ENCODE measurements around the gene ZPR1.

ZPR1 gene

DNA sequence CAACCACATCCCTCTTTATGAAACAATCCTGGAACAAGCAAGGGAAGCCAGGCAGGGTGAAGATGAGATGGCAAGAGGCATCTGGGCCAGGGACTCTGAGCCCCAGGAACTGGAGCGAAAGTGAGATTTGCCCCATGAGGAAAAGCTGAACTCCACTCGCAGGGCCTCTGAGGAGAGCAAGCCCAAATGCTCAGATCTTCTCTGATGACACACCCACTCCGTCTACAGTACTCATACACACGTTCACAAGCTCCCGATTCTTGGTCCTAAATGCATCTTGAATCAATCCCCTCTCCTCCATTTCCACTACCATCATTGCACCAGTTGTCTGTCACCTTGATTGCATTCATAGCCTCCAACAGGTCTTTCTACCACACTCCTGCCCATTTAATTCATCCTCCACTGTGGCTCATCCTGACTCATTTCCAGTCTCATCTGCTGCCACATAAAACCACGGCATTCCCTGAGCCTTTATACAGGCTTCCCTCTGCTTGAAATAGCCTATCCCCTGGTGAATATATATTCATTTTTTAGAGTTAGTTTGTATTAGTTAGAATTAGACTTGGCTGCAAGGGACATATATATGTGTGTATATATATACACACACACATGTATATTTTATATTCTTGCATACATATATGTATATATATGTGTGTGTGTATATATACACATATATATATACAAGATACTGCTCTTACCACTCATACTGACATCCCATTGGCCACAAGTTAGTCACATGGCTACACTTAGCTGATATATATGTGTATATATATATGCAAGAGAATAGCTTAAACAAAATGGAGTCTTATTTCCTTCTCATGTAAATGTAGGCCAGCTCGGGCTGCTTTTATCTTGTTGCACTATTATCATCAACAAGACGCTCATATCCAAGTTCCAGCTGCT is 5.3 kb upstream of the ZPR1 start:
- DNase-seq (ENCODE audit: insufficient read length, low spot score) (no peak), FAIRE-seq (peak; percentile 44)

DNA sequence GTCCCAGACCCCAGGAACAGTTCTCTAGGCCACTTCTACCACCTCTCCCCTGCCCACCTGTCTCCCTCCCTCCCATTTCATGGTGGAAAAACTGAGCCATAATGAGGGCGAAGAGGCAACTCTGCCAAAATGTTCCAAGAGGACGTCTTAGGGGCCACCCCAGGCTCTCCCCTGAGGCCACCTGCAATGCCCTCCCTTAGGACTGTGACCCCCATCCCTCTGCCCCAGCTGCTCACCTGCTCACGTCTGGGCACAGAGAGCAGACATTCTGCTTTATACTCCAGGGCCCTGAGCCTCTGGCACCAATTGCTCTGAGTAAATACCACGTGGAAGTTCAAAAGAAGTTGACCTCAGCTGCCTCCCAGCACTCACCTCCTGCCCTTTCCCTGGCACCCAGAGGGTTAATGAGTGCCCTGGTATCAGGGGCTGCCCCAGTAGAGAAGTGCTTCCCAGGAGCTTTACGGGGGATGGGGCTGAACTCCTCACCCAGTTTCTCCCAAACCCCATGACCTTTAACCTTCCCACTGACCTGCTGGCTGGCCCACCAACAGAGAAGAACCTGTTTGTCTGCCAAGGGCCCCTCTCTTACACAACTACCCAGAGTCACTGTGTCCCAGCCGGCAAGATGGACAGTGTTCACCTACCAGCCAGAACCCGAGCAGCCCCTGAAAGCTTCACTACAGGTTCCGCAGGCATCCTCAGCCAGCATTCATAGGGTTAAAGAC is 4.5 kb upstream of the ZPR1 start:
- FAIRE-seq = no peak

GRCh38 chr11:116791813-116792143 is 4.0 kb upstream of the ZPR1 start, which contains the start of gene APOA5:
APOA5 (minus strand) TSS chr11:116791879; CDS start chr11:116791860, 19 bp downstream.
- DNase-seq (ENCODE audit: insufficient read length, low spot score) (no peak), FAIRE-seq (no peak)

More for the DNA sequence above, 4.5 kb upstream of the ZPR1 start:
- DNase-seq (ENCODE audit: insufficient read length, low spot score) = no peak

DNA sequence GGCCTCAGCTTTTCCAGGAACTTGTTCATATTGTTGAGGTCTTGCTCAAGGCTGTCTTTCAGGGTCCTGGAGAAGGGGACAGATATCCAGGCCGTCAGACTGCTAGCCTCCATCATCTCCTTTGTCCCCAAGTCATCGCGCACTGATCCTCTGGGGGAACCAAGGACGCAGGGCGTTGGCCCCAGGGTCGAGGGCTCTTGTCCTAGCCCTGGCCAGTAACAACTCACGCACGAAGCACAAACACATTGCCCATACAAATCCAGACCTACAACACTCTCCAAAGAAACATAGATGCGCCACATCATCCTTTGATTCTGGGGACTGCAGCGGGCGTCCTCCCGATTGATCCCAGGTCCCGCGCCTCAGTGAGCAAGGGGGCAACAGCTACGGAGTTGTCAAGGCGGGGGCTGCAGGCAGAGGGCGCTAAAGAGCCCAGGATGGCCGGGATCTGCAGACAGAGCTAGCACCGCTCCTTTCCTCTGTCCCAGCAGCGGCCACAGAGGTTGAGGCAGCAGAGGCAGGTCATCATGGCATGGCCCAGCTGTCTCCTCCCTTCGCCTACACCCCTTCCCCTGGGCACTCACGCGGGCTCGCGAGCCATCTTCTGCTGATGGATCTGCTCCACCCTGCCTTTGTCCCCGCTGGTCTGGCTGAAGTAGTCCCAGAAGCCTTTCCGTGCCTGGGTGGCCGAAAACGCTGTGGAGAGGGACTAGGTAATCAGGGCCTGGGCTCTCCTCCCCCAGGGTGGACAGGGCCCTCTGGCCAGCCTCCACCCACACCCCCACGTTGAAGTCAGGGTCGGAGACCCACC is 3.4 kb upstream of the ZPR1 start:
- DNase-seq (ENCODE audit: insufficient read length, low spot score) (peak; percentile 73), FAIRE-seq (peak; percentile 56)

DNA sequence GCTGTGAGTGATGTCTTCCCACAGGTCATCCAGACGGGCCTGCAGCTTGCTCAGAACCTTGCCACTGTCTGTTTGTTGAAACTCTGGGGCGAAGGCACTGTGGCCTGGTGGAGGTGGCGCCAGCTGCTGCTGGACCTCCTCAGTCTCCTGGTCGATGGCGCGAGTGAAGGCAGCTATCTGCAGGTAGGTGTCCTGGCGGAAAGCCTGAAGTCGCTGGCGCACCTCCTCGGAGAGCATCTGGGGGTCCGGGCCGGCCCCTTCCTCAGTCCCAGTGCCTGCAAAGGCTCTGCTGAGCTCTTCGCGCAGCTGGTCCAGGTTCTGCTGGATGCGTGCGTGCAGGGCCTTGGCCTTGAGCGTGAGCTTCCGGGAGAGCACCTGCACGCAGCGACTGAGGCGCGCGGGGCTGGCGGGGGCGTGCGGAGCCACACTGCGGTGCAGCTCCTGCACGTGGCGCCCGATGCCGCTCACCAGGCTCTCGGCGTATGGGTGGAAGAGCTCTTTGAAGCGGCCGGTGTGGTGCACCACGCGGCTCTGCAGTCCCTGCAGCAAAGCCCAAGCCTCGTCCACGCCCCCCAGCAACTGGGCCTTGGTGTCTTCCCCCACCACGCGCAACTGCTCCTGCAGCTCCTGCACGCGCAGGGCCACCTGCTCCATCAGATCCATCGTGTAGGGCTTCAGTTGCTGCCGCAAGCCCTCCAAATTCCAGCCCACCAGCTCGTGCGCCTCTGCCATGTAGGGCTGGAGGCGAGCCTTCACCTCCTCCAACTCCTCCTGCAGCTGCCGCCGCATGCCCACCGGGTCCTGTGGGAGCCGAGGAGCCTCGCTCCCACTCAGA is 2.6 kb upstream of the ZPR1 start:
- FAIRE-seq (no peak), DNase-seq (ENCODE audit: insufficient read length, low spot score) (no peak)

- DNase-seq (ENCODE audit: insufficient read length, low spot score) = no peak
- FAIRE-seq = no peak
Measured at GRCh38 chr11:116788975-116789374, 1.2 kb upstream of the ZPR1 start.

- FAIRE-seq (no peak), DNase-seq (ENCODE audit: insufficient read length, low spot score) (no peak)
Measured at GRCh38 chr11:116788534-116788933, 711 bp upstream of the ZPR1 start.

- FAIRE-seq (peak; percentile 40), DNase-seq (ENCODE audit: insufficient read length, low spot score) (no peak)
Measured at GRCh38 chr11:116787436-116787785, 412 bp downstream of the ZPR1 start.

DNA sequence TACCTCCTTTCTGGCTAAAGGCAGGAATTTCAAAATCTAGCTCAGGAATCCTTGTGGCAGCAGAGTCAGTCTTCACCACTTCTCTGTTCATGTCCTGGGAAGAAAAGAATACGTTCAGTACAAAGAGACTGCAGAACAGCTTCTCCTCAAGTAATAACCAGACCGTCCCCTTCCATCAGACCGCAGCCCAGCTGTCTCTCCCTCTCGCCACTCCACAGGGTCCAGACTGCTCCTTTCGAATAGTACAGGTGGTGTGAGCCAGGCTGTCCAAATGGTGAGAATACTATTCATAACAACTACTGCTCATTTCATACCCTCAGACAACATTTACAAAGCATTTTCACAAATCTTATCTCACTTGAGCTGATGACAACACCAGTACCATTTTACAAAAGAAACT is 857 bp downstream of the ZPR1 start:
- FAIRE-seq = peak; percentile 35
- no peak for DNase-seq (ENCODE audit: insufficient read length, low spot score)

DNA sequence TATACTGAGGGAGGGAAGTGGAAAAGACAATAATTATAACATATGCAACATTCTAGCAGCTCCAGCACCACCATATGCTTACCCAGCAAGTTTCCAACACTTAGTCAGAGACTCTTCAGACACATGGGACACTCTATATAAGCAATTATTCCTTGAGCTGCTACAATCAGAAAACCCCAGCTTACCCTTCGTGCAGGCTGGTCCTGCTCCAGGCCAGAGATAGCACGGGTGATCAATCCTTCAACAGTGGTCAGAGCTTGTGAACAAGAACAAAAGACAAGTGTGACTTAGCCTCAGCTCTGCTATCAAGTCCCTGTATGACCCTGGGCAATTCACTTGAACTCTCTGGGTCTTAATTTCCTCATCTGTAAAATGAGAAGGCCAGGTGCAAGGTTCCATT is 1.5 kb downstream of the ZPR1 start:
- FAIRE-seq (peak; percentile 59), DNase-seq (ENCODE audit: insufficient read length, low spot score) (no peak)

DNA sequence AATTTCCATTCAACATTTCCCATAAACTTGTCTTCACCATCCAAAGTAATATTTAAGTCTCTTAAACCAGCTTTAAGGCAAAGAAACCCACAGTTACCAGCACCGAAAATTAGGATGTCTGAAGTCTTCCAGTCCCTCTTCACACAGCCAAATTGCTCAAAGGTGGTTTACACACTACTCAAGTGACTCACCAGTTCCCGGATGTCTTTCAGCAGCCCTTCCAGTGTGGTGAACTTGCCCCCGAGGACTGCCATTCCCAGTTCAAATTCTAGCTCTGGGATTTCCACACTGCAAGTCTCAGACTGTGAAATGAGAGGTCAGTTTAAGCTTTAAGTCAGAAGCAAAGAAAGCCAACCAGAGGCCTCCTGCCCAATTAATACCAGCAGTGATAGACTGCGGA is 5.1 kb downstream of the ZPR1 start:
- FAIRE-seq = no peak

GRCh38 chr11:116778556-116778955 is 9.3 kb downstream of the ZPR1 start:
- FAIRE-seq = no peak
- no peak for DNase-seq (ENCODE audit: insufficient read length, low spot score)

More for the DNA sequence above, 5.1 kb downstream of the ZPR1 start:
- no peak for DNase-seq (ENCODE audit: insufficient read length, low spot score)

DNA sequence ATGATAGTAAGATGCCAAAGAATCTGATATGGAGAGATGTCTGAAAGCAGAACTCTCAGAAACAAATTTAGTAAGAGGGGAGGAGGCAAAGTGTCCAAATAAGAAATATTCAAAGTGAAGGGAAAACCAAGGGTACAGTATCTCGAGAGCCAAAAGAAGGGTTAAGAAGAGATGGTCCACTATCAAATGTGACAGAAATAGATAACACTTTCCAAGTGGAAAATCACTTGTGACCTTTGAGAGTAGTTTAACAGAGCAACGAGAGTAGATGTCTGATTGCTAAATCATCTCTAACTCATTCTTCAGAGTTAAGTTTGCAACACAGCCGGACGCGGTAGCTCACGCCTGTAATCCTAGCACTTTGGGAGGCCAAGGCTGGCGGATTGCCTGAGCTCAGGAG is 10.8 kb downstream of the ZPR1 start:
- FAIRE-seq (no peak), DNase-seq (ENCODE audit: insufficient read length, low spot score) (no peak)

- FAIRE-seq (no peak), DNase-seq (ENCODE audit: insufficient read length, low spot score) (no peak)
Measured at GRCh38 chr11:116776522-116776984, 11.3 kb downstream of the ZPR1 start.

GRCh38 chr11:116775975-116776374 is 11.8 kb downstream of the ZPR1 start:
- FAIRE-seq (no peak), DNase-seq (ENCODE audit: insufficient read length, low spot score) (no peak)

- DNase-seq (ENCODE audit: insufficient read length, low spot score) = no peak
- FAIRE-seq = no peak
Measured at GRCh38 chr11:116774661-116775060, 13.2 kb downstream of the ZPR1 start.

DNA sequence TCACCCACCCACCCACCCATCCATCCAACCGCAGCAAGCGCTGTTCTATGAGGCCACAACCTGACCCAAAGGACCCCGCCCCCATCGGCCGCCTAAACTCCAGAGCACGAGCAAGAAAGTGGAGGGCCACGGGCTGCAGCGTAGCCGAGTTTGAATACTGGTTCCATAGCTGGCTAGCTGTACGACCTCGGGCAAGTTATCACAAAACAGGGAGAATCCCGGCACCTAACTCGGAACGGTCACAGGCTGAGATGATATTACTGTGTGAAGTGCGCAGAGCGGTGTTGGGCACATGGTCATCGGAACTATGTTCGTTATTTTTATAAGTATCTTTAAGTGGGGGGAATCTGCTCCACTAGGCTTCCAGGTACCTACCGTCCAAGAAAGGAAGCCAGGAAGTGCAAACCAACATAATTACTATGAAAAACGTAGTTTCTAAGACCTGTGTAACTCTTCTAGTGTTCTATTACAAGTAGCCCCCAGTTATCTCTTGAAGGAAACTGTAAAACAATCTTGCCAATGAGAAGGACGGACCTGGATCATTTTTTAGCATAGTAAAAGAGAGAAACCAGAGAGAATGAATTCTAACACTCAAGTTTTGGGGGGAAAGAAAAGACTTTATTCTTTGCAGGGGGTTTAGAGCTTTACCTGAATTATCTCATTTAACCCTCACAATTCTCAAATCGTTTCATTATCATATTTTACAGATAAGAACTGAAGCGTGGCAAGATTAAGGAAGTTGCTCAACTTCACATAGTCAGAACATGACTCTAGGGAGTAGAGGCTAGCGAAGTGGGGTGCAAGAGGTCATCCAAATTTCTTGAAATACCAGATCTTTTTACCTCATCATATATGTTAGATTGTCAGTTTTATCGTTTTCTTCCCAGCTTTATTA is 14.4 kb downstream of the ZPR1 start:
- DNase-seq (ENCODE audit: insufficient read length, low spot score) = no peak
- no peak for FAIRE-seq

DNA sequence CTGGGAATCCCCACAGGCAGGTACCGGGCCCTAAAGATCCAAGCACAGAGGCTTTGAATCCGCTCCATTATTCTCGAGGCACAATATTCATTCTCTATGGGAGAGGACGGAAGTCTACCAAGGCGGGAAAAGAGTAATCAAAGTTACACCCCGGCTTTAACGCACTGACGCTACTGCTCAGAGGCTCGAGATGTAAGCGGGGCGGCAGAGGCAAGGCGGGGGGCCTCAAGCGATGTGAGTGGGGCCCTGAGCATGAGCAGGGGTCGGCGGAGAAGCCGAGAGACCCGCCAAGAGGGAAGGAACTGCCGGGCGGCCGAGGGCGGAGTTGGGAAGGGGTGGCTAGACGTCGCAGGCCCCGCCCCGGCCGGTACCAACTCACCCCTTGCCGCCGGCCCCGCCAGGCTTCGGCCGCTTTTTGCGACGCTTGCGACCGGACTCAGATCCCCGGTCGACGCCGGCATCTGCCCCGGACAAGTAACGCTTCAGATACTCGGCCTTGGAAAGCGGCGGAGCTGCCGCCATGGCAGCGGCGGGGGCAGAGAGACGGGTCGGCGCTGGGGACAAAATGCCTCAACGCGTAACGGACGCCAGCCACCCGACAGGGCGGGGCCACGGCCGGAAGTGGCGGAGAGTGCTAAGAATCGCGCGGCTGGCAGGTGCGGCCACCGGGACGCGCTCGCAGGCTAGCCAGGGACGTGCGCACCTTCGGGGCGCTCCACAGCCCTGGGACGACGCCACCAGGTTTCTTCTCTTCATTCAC is 15.2 kb downstream of the ZPR1 start, which contains the start of gene BUD13:
BUD13 (minus strand) TSS at position 545 of the 760 bp plus-strand sequence; CDS start at position 522, 23 bp downstream.
- FAIRE-seq (peak; percentile 95), DNase-seq (ENCODE audit: insufficient read length, low spot score) (peak; percentile 90)

Data from GM19239 (cell line).